OCI-LY3 (cell line): ENCODE results near the gene LMTK3.
A peak's percentile ranks its signal among the peaks of the same experiment; 100 is the strongest.

Experiments used
- H2AFZ ChIP-seq: fragments of 200-600, 300-600 bp; shearing (Covaris generic); 2 replicates; pipeline ENCODE4 v1.6.0; 2014; ENCODE audit warnings: antibody characterized with exemption, low read depth, low read length
- H3K27ac ChIP-seq: fragments of 200-600, 300-600 bp; sonication (generic); 2 replicates; pipeline ENCODE4 v1.5.1; 2014; ENCODE audit warnings: mild to moderate bottlenecking, low read length, moderate library complexity, mixed read lengths
- H3K27me3 ChIP-seq: fragments of 200-600, 300-600 bp; sonication (generic); 2 replicates; pipeline ENCODE4 v1.6.1; 2014; ENCODE audit warnings: low read depth, low read length, mixed read lengths
- H3K36me3 ChIP-seq: fragments of 200-600, 300-600 bp; sonication (generic); replicated peaks from 2 replicates; pipeline ENCODE3; 2014; ENCODE audit warnings: low read depth, low read length, mixed read lengths
- H3K4me1 ChIP-seq: fragments of 300-600, 200-600 bp; sonication (generic); 2 replicates; pipeline ENCODE4 v1.6.1; 2014; ENCODE audit warnings: low read length, mixed read lengths
- H3K4me2 ChIP-seq: fragments of 200-600, 300-600 bp; sonication (generic); 2 replicates; pipeline ENCODE4 v1.6.1; 2014; ENCODE audit warnings: low read length, mixed read lengths
- H3K4me3 ChIP-seq: fragments of 300-600, 200-600 bp; sonication (generic); 2 replicates; pipeline ENCODE4 v1.5.1; 2014; ENCODE audit warnings: antibody characterized with exemption, mild to moderate bottlenecking, low read length, moderate library complexity
- H3K79me2 ChIP-seq: fragments of 300-600, 200-600 bp; shearing (Covaris generic); 2 replicates; pipeline ENCODE4 v1.6.1; 2014; ENCODE audit warnings: mild to moderate bottlenecking, low read length, mixed read lengths
- H3K9ac ChIP-seq: fragments of 300-600, 200-600 bp; shearing (Covaris generic); 2 replicates; pipeline ENCODE4 v1.6.0; 2014; ENCODE audit warnings: mild to moderate bottlenecking, low read length, moderate library complexity
- H3K9me3 ChIP-seq: fragments of 200-600, 300-600 bp; shearing (Covaris generic); 2 replicates; pipeline ENCODE4 v1.6.1; 2014; ENCODE audit warnings: low read length, mixed read lengths; ENCODE audit not compliant: insufficient read depth
- H4K20me1 ChIP-seq: fragments of 200-600, 300-600 bp; sonication (generic); 2 replicates; pipeline ENCODE4 v1.6.1; 2016; ENCODE audit warnings: low read length, mixed read lengths; ENCODE audit not compliant: insufficient read depth
- CTCF ChIP-seq: fragments of 200-600, 300-600 bp; sonication (generic); IDR thresholded peaks from 2 replicates; pipeline ENCODE4 v1.5.1; 2014; ENCODE audit warnings: antibody characterized with exemption, low read length, low read depth
- EZH2phosphoT487 ChIP-seq: fragments of 200-600 bp; shearing (Covaris generic); IDR thresholded peaks from 2 replicates; pipeline ENCODE4 v1.6.1; 2018; ENCODE audit warnings: antibody characterized with exemption, mixed run types, low read depth

LMTK3 gene

GRCh38 chr19:48509467-48510194 lies 2.0 kb downstream of the LMTK3 start:
- Histone ChIP-seq H3K27ac (no peak overlapping the region), H3K27me3 (peaks cover 11% of the 10 kb centered on the region), H3K4me3 (no peak overlapping the region), H3K9ac (no peak overlapping the region), H2AFZ (no peak overlapping the region), H4K20me1 (no peaks in the 10 kb centered on the region), H3K79me2 (no peaks in the 10 kb centered on the region), H3K4me1 (peaks cover 20% of the 10 kb centered on the region), H3K9me3 (no peaks in the 10 kb centered on the region), H3K4me2 (no peak overlapping the region), H3K36me3 (no peaks in the 10 kb centered on the region)
- no peak for TF ChIP-seq CTCF
- no peak for TF ChIP-seq EZH2phosphoT487

GRCh38 chr19:48508729-48509411 lies 2.8 kb downstream of the LMTK3 start:
- Histone ChIP-seq H3K27me3 (peaks cover 11% of the 10 kb centered on the region), H3K4me3 (no peak overlapping the region), H3K9ac (no peak overlapping the region), H3K27ac (no peak overlapping the region), H3K4me1 (peaks cover 16% of the 10 kb centered on the region), H3K79me2 (no peaks in the 10 kb centered on the region), H3K4me2 (no peak overlapping the region), H3K9me3 (no peaks in the 10 kb centered on the region), H4K20me1 (no peaks in the 10 kb centered on the region), H2AFZ (no peak overlapping the region), H3K36me3 (no peaks in the 10 kb centered on the region)
- TF ChIP-seq CTCF (no peak), EZH2phosphoT487 (no peak)

GRCh38 chr19:48507911-48508439 lies 3.7 kb downstream of the LMTK3 start:
- H3K4me3 ChIP-seq, result no peak overlapping the region
- H4K20me1 ChIP-seq, result no peaks in the 10 kb centered on the region
- no peak overlapping the region for H3K4me2 ChIP-seq
- no peak overlapping the region for H2AFZ ChIP-seq
- H3K9me3 ChIP-seq, result no peaks in the 10 kb centered on the region
- no peaks in the 10 kb centered on the region for H3K79me2 ChIP-seq
- TF ChIP-seq CTCF (no peak), EZH2phosphoT487 (no peak)
- peaks cover 11% of the 10 kb centered on the region for H3K27me3 ChIP-seq
- no peak overlapping the region for H3K9ac ChIP-seq
- H3K36me3 ChIP-seq, result no peaks in the 10 kb centered on the region
- no peak overlapping the region for H3K27ac ChIP-seq
- H3K4me1 ChIP-seq, result peaks cover 14% of the 10 kb centered on the region

- no peak overlapping the region for H3K27ac ChIP-seq
- no peaks in the 10 kb centered on the region for H3K36me3 ChIP-seq
- H3K79me2 ChIP-seq, result no peaks in the 10 kb centered on the region
- H3K4me1 ChIP-seq, result peaks cover 14% of the 10 kb centered on the region
- no peak overlapping the region for H3K9ac ChIP-seq
- TF ChIP-seq EZH2phosphoT487 (no peak), CTCF (peak; percentile 64)
- no peak overlapping the region for H2AFZ ChIP-seq
- H4K20me1 ChIP-seq, result no peaks in the 10 kb centered on the region
- H3K9me3 ChIP-seq, result no peaks in the 10 kb centered on the region
- no peak overlapping the region for H3K4me3 ChIP-seq
- H3K27me3 ChIP-seq, result no peaks in the 10 kb centered on the region
- H3K4me2 ChIP-seq, result no peak overlapping the region
Measured at GRCh38 chr19:48506138-48506733, 5.4 kb downstream of the LMTK3 start.
